ENCODE measurements around the gene CTBP2. TPM values are rescaled to one million over a fixed set of nuclear protein-coding genes. Genes with fewer than 3 reads are reported as not detected.

CTBP2 gene
- total RNA-seq, 1 experiment from 2014 or later = 125 TPM

DNA sequence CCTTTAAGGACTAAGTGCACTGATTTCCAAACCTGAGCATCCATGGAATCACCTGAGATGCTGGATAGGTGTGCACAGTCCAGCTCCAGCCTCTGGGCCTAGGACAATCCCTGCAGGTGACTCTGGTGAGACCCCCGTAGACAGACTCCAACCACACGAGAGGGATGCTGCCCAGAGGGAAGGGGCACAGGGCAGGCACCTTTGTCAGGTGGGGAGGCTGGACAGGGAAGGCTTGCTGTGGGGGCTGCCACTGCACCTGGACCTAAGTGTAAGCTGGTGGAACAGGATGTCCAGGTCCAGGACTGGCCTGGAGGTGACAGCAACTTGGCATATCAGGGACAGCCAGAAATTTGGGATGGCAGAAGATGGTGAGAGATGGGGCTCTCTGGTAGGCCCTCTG is 45.1 kb upstream of the CTBP2 start:
- Histone ChIP-seq H3K4me3 (ENCODE audit: low read depth in 2 of 2, low read length in 2 of 2) (no peak overlapping the region), H3K27ac (ENCODE audit: low read length) (no peak overlapping the region), H3K36me3 (ENCODE audit: control insufficient read depth, insufficient read depth, low read length) (no peaks in the 10 kb centered on the region), H3K4me1 (ENCODE audit: control insufficient read depth, insufficient read depth, low read length) (0 out of 2 replicates have a peak, but pooled peaks cover 3% of the 10 kb centered on the region), H3K27me3 (ENCODE audit: control insufficient read depth, insufficient read depth, low read length) (no peaks in the 10 kb centered on the region), H3K9me3 (ENCODE audit: control insufficient read depth, insufficient read depth, low read depth, low read length) (no peaks in the 10 kb centered on the region)
- in situ Hi-C loops (cut with HindIII; ENCODE audit: low pct_unique_long_range_greater_than_20kb, low sequenced_read_pairs) (no loop called here), intact Hi-C loops (cut with micrococcal nuclease; ENCODE audit: unreplicated experiment) (no loop called here)
- BruUV-seq (replicated peaks) = no TSS peak
- no peak for DNase-seq (ENCODE audit: low read depth, low spot score)
- no peak for ATAC-seq
- TF ChIP-seq, protein P1, sequence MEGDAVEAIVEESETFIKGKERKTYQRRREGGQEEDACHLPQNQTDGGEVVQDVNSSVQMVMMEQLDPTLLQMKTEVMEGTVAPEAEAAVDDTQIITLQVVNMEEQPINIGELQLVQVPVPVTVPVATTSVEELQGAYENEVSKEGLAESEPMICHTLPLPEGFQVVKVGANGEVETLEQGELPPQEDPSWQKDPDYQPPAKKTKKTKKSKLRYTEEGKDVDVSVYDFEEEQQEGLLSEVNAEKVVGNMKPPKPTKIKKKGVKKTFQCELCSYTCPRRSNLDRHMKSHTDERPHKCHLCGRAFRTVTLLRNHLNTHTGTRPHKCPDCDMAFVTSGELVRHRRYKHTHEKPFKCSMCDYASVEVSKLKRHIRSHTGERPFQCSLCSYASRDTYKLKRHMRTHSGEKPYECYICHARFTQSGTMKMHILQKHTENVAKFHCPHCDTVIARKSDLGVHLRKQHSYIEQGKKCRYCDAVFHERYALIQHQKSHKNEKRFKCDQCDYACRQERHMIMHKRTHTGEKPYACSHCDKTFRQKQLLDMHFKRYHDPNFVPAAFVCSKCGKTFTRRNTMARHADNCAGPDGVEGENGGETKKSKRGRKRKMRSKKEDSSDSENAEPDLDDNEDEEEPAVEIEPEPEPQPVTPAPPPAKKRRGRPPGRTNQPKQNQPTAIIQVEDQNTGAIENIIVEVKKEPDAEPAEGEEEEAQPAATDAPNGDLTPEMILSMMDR (IDR thresholded peaks at IDR 0.05) = no peak
- TF ChIP-seq REST (IDR thresholded peaks at IDR 0.05; ENCODE audit: insufficient read depth in 1 of 2, low read depth in 2 of 2, low read length in 1 of 2) (no peak), TCF7L2 (IDR thresholded peaks at IDR 0.05; ENCODE audit: low read depth, low read length) (no peak), SIN3A (IDR thresholded peaks at IDR 0.05; ENCODE audit: borderline replicate concordance, insufficient read depth, low read depth, low read length) (no peak), POLR2AphosphoS5 (IDR thresholded peaks at IDR 0.05; ENCODE audit: low read depth, low read length) (no peak)
- CTCF ChIA-PET = interaction anchor here (0.6 kb wide), 1 partner anchor 265 kb away, joined by 3 read pairs; no protein-coding TSS in a partner anchor
- POLR2A ChIA-PET = interaction anchor here (0.6 kb wide), 1 partner anchor 209 kb away, joined by 5 read pairs; no protein-coding TSS in a partner anchor

DNA sequence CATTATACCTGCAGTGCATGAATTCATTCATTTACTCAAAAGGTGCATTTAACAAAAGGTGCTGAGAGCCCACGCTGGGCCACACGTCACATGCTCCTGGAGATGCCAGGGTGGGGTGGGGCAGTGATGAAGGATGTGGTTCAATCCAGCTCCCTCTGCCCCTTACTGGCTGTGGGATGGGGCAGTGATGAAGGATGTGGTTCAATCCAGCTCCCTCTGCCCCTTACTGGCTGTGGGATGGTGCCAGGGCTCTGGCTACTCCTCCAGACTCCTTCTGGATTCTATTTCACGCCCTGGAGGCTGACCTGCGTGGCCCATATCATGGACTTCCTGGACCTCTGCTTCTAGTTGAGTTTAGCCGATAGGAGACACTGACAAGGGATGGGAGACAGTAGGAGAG is 44.0 kb upstream of the CTBP2 start:
- no peaks in the 10 kb centered on the region for H3K9me3 ChIP-seq (ENCODE audit: control insufficient read depth, insufficient read depth, low read depth, low read length)

More for the DNA sequence above, 44.0 kb upstream of the CTBP2 start:
- H3K4me3 ChIP-seq (ENCODE audit: low read depth in 2 of 2, low read length in 2 of 2) = no peak overlapping the region
- POLR2A ChIA-PET = no interaction called here
- TF ChIP-seq REST (IDR thresholded peaks at IDR 0.05; ENCODE audit: insufficient read depth in 1 of 2, low read depth in 2 of 2, low read length in 1 of 2) (no peak), TCF7L2 (IDR thresholded peaks at IDR 0.05; ENCODE audit: low read depth, low read length) (no peak), SIN3A (IDR thresholded peaks at IDR 0.05; ENCODE audit: borderline replicate concordance, insufficient read depth, low read depth, low read length) (no peak), POLR2AphosphoS5 (IDR thresholded peaks at IDR 0.05; ENCODE audit: low read depth, low read length) (no peak)
- TF ChIP-seq, protein P1 (IDR thresholded peaks at IDR 0.05) = no peak
- in situ Hi-C loops (cut with HindIII; ENCODE audit: low pct_unique_long_range_greater_than_20kb, low sequenced_read_pairs) (no loop called here), intact Hi-C loops (cut with micrococcal nuclease; ENCODE audit: unreplicated experiment) (no loop called here)
- 0 out of 2 replicates have a peak, but pooled peaks cover 3% of the 10 kb centered on the region for H3K4me1 ChIP-seq (ENCODE audit: control insufficient read depth, insufficient read depth, low read length)
- H3K27me3 ChIP-seq (ENCODE audit: control insufficient read depth, insufficient read depth, low read length) = no peaks in the 10 kb centered on the region
- ATAC-seq = no peak
- no TSS peak for BruUV-seq (replicated peaks)
- H3K36me3 ChIP-seq (ENCODE audit: control insufficient read depth, insufficient read depth, low read length) = no peaks in the 10 kb centered on the region
- no peak for DNase-seq (ENCODE audit: low read depth, low spot score)
- CTCF ChIA-PET = no interaction called here
- H3K27ac ChIP-seq (ENCODE audit: low read length) = no peak overlapping the region

All from Panc1 (cell line).